ENCODE measurements around the gene MED13L.
A peak's percentile ranks its signal among the peaks of the same experiment; 100 is the strongest.

Gene MED13L

DNA sequence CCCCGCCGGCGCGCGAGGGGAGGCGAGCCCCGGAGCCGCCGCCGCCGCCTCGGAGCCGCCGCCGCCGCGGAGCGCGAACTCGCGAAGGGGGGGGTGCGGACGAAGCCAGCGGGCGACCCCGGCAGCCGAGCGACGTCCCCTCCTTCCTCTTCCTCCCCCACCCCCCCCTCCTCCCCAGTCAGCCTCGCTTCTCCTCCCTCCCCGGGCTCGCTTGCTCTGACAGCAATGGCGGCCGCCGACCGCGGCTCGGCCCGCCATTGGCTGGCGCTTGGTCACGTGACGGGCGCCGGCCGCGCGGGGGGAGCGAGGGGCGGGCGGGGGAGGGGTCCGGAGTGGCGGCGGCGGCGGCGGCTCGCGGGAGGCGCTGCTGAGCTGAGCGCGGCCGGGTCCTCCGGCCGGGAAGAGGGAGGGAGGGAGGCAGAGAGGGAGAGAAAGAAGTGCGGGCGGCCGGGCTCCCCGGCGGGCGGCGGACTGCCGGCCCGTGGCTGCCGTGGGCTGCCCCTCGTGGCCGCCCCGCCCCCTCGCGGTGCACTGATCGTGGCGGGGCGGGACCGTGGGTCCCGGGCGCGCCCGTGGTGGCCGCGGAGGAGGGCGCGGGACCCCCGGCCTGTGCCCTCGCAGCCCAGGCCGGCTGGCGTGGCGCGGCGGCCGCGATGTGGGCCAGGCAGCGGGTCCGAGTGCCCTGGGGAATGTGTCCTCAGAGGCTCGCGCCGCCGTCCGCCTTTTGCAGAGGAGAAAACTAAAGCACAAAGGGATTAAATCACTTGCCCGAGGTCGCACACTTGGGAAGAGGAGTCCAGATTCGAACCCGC, at the start of gene MED13L:
Gene MED13L, minus strand, starts transcription at position 227 of the 812 bp plus-strand sequence. CDS start 562 bp downstream, outside the sequence.
- DNase-seq, result peak; percentile 63

DNA sequence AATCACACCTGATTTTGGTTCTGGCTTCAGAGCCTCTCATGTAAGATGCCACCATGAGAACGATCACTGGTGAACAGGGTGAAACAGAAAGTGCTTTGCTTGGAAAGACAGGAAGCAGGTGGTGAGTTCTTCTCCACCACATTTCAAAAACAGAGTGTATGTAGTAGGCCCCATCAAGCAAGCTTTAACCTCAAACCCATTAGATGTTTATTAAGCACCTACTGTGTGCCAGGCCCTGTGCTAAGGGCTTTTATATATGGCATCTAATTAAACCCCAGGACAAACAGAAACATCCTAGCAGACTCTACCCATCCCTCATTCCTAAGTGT, 47.8 kb upstream of the MED13L start:
- no peak for DNase-seq

- no peak for DNase-seq
These were observed 47.3 kb upstream of the MED13L start for GRCh38 chr12:116324654-116325335.

- no peak for DNase-seq
These were observed 46.2 kb upstream of the MED13L start for GRCh38 chr12:116323406-116324386.

DNA sequence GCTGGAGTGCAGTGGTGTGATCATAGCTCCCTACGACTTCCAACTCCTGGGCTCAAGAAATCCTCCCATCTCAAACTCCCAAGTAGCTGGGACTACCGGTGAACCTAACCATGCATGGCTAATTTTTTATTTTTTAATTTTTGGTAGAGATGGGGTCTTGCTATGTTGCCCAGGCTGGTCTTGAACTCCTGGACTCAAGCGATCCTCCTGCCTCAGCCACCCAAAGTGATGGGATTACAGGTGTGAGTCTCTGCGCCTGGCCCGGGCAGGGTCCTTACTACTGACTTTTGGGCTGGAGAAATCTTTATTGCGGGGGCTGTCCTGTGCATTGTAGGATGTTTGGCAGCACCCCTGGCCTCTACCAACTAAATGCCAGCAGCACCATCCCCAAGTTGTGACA, 44.4 kb upstream of the MED13L start:
- no peak for DNase-seq

- no peak for DNase-seq
These were observed 43.3 kb upstream of the MED13L start for GRCh38 chr12:116320791-116321217.

DNA sequence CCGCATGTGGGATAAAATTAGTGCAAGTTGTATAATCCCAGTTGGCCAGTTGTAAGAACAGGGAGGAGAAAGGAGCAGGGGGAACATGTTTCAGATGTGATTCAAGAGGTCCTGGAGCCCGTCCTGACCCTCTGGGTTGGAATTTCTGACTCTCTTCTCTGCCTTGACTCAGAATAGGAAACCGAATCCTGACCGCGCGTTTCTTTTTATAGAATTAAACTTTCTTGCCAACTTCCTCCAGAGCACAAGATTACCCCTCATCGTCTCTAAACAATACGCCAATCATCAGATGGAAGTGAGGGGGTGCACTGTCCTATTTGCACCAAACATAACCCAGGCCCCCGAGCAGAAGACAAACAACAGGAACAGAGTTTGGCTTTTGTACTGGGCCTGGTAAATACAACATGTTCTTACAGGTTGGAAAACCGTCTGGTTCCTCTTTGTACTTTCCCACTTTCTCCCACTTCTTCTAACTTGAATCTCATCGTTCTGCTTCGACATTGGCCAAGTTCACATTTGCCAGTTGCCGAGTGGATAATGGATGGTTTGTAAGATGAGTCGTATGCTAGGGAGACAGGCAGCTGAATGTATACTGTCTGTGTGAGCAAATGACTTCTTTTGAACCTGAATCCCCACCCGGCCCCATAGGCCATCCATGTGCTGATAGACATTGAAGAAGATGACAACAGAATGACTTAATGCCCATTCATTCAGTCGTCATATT, 42.6 kb upstream of the MED13L start:
- no peak for DNase-seq

DNA sequence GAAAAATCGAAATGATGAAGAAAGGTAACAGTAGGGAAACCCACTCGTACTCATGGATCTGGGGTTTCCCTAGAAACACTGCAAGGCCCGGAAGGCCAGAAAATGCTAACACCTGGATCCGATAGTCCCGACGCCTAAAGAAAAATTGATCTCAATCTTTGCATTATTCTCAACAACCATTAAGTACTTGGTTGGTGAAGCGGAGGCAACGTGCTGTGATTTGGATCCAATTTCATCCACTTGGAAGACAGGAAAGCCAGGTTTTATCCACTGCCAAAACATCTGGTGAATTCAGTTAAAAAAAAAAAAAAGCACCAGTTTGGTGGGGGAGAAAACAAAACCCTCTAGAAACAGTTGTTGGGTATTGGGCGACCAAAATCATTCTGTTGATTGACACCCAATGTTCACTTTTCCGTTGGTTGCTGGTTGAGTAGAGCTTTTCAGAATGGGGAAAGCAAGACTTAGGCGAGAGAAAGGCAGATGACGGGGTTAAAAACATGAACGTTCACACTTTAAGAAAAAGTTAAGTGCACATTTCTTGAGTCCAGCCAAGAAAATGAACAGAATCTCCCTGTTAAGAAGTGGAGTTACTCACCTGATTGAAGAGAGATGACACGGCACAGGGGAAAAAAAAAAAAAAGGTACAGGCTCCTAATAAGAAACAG, 41.9 kb upstream of the MED13L start:
- no peak for DNase-seq

DNA sequence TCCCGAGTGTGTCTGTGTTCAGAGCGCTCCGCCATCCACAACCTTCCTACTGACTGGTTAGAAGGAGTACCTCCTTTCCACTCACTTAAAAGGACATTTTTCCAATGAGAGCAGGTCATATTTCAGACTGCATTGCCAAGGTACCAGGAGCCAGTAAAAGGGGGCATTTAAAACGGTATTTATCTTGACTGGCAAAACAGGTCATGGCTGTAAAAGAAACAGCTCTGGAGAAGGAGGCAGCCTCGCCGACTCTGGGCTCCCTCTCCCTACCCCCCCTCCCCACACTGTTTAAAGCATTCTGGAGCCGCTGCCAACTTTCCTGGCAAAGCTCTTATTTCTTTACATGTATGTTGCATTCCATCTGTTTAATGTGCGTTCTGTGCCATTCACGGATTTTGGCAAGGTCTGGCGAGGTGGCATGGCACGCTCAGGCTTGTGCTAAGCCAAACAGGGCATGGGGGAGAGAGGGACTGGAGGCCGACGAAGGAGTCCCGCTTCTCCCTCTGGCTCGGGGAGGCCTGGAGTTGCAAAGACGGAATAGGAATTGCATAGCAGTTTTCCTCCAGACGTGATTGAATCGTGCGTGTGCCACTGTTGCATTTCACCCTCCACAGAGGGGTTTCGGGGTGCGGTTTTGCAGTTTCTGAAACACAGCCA, 41.2 kb upstream of the MED13L start:
- DNase-seq, result no peak

DNA sequence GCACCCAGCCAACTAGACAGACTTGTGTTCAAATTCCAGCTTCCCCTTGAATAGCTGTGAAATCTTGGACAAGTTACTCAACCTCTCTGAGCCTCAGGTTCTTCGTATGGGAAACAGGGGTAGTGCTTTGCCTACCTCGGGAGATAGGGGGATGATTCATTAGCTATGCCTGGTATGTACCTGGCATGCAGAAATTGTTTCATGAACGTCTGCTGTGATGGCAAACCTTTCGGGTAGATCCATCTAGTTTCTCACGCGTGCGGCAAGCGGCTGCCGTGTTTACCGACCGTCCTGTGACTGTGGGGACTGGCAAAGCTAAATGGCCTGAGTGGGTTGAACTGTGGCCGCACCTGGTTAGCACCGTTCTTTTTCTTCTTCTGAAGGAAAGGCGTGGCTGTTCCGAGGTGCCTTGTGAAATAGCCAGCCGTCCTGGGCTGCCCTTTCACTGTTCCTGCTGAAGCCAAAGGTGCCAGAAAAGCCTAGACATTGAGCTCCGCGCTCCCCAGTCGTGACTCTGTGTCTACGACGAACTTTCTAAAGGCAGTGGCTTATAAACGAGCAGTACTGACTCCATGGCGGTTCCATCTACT, 40.6 kb upstream of the MED13L start:
- DNase-seq, result no peak

GRCh38 chr12:116317139-116317538, 39.6 kb upstream of the MED13L start:
- no peak for DNase-seq

DNA sequence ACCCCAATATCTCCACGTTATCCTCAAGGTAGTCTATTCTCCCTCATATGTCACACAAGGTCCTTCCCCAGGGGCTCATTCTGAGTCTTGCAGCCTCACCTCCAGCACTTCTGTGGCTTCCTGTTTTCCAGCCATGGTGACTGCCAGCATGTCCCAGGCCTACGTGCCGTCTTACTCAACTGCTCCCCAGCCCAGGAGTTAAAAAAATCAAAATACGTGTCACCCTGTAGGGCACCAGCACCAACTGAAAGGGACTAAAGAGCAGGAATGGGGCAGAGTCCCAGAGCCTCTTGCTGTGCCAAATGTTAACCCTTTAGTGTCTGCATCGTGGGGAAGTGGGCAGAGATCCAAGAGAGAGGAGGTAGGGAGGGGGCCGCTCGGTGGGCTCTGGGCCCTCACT, 37.0 kb upstream of the MED13L start:
- DNase-seq, result no peak

GRCh38 chr12:116313194-116313927, 35.9 kb upstream of the MED13L start:
- DNase-seq, result no peak

DNA sequence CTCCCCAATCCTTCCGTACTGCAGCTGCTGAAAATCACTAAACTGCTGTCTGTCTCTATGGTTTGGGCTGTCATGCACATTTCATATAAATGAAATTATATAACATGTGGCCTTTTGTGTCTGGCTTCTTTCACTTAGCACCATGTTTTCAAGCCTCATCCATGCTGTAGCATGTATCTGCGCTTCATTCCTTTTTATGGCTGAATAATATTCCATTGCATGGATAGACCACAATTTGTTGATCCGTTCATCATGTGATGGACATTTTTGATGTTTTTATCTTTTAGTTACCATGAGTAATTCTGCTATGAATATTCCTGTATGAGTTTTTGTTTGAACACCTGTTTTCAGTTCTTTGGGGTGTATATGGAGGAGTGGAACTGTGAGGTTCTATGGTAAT, 32.6 kb upstream of the MED13L start:
- no peak for DNase-seq

DNA sequence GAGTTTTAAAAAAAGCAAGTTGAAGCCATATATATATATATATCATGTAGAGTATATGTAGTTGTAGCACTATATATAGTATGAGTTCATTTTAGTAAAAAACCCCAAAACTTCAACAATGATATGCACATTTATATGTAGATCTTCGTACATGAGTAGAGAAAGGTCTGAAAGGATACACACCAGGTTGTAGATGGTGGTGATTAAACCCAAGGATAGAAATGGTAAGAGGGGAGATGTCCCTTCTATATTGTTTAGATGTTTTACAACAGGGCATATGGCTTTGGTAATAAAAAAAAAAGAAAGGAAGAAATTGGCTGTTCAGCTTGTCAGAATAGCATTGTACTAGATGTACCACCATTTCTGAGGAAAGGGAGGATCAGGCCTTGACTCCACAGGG, 31.9 kb upstream of the MED13L start:
- DNase-seq, result no peak

GRCh38 chr12:116308647-116309046, 31.2 kb upstream of the MED13L start:
- DNase-seq, result no peak

DNA sequence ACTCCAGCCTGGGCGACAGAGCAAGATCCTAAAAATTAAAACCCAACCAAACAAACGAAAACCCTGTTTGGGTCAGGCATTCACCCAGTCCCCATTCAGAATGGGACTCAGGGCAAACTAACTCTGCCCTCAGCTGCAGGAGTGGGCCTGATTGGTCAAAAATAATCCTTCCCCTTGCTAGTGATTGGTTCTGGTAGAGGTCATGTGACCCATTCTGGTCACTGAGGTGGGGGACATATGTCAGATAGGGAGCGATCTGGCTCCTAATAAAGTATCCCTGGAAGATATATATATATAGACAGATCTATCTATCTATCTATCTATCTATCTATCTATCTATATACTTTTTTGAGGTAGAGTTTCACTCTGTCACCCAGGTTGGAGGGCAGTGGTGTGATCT, 29.5 kb upstream of the MED13L start:
- DNase-seq, result no peak

- DNase-seq, result no peak
These were observed 29.0 kb upstream of the MED13L start for GRCh38 chr12:116306506-116306905.

DNA sequence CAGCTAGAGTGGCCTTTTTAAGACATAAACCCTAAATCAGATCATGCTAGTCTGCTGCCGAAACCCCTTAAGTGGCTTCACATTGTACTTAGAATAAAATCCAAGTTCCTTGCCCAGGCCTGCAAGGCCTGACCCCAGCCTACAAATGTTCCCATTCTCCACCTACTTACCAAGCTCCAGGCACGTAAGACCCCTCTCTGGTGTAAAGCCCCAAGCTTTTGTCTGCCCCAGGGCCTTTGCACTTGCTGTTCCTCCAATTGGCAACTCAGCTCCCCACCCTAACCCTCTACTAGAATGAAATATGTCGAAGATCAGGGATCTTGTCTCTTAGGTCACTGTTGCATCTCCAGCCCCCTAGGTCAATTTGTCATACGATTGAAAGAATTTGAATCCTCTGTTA, 27.1 kb upstream of the MED13L start:
- DNase-seq, result no peak

DNA sequence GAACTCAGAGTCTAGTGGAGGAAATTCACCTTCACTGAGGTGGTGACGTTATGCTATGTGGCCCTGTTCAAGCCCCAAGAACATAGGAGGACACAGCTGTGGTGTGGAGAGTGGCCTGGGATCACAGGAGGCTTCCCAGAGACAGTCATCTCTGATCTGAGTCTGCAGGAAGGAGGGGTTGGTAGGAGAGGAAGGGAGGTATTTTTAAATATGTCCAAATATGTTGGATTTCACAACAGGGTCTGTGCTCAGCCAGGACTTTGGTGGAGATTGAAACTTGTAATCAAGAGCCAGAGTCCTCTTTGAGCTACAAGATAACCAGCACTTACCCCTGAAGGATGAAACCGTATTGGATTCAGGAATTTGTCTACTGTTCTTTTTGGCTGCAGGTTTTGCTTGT, 26.4 kb upstream of the MED13L start:
- no peak for DNase-seq
